Stimulated activated effector memory CD8-positive, alpha-beta T cell treated with anti-CD3 and anti-CD28 coated beads, Interleukin-12 subunit alpha, Interleukin-12 subunit beta, amount 100 ng/mL, for 72 hours (primary cell): Measurements from ENCODE around the gene XRCC5.
"Not testable (repeated sequence)": the region's sequence is repeated elsewhere in the genome, so short reads cannot be mapped to it uniquely, and the experiment has no call there.

ENCODE experiments used
- ATAC-seq: fragments of 150-1000 bp; cut with Tn5 transposase; 2 replicates; pipeline ENCODE4 v1.10.0; 2021
- DNase-seq, 2 donors: peaks; one replicate each; pipeline ENCODE4 v3.0.0; 2021 to 2022; ENCODE audit warnings: low spot score in 2 of 2
- H3K27ac Mint-ChIP-seq: one replicate; pipeline ENCODE4 v1.8.0; 2022; ENCODE audit warnings: mild to moderate bottlenecking, mixed read lengths
- H3K36me3 Mint-ChIP-seq: one replicate; pipeline ENCODE4 v1.8.0; 2022; ENCODE audit warnings: mild to moderate bottlenecking, mixed read lengths
- H3K4me1 Mint-ChIP-seq: one replicate; pipeline ENCODE4 v1.8.0; 2022; ENCODE audit warnings: mixed read lengths
- H3K4me3 Mint-ChIP-seq: one replicate; pipeline ENCODE4 v1.8.0; 2022; ENCODE audit warnings: mild to moderate bottlenecking, mixed read lengths
- H3K9me3 Mint-ChIP-seq: one replicate; pipeline ENCODE4 v1.8.0; 2022; ENCODE audit warnings: mixed read lengths

The XRCC5 gene

GRCh38 chr2:216121255-216121654 lies 12.1 kb downstream of the XRCC5 start:
- peak overlapping the region; percentile 97 for H3K27ac Mint-ChIP-seq
- H3K4me1 Mint-ChIP-seq = peaks cover 56% of the 10 kb centered on the region
- H3K4me3 Mint-ChIP-seq = peak overlapping the region; percentile 98
- no peak for ATAC-seq
- H3K36me3 Mint-ChIP-seq = no peaks in the 10 kb centered on the region
- no peaks in the 10 kb centered on the region for H3K9me3 Mint-ChIP-seq
- no peak for DNase-seq

- H3K4me3 Mint-ChIP-seq = no peak overlapping the region
Measured at GRCh38 chr2:216126943-216127342, 17.8 kb downstream of the XRCC5 start.

GRCh38 chr2:216130346-216130971 lies 21.3 kb downstream of the XRCC5 start:
- Mint-ChIP-seq H3K4me3 (no peak overlapping the region), H3K36me3 (no peaks in the 10 kb centered on the region)

More at GRCh38 chr2:216126943-216127342, 17.8 kb downstream of the XRCC5 start:
- DNase-seq (no peak), ATAC-seq (no peak)
- Mint-ChIP-seq H3K36me3 (no peaks in the 10 kb centered on the region), H3K9me3 (no peaks in the 10 kb centered on the region), H3K4me1 (peaks cover 36% of the 10 kb centered on the region), H3K27ac (peak overlapping the region; percentile 79)

DNA sequence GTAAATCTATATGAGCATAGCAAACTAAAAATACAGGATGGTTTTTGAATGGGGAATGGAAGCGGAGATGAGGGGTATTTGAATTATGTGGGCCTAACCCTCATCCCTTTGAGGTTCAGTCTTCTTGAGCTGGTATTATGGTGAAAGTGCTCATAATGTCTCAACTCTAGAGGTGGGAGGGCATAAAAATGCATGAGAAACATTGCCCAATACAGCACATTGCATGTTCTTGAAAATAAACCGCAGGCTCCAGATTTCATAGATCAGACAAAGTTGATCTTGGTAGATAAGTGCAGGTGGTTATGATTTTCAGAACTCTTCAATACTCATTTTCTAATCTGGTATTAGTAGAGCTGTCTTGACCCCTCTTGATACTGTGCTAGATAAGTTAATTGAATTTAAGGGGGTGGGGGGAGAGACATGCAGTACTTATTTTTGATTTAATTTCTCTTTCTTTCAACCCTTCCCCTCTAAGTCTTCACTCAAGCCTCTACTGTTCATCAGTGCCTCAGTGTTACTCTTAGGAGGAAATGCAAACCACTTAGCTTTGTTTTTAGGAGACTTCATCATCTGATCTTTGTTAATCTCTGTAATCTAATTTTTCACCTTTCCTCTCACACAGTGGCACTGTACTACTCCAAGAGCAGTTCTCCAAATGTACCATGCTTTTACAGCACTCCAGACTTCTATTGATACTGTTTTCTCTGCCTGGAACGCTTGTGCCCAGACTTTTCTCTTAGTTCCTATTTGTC lies 22.2 kb downstream of the XRCC5 start:
- Mint-ChIP-seq H3K9me3 (no peaks in the 10 kb centered on the region), H3K4me3 (no peak overlapping the region), H3K27ac (peak overlapping the region; percentile 82), H3K36me3 (no peaks in the 10 kb centered on the region), H3K4me1 (peaks cover 64% of the 10 kb centered on the region)
- ATAC-seq (no peak), DNase-seq (no peak)

More at GRCh38 chr2:216130346-216130971, 21.3 kb downstream of the XRCC5 start:
- no peaks in the 10 kb centered on the region for H3K9me3 Mint-ChIP-seq
- ATAC-seq (no peak), DNase-seq (no peak)
- peaks cover 55% of the 10 kb centered on the region for H3K4me1 Mint-ChIP-seq
- H3K27ac Mint-ChIP-seq = no peak overlapping the region

DNA sequence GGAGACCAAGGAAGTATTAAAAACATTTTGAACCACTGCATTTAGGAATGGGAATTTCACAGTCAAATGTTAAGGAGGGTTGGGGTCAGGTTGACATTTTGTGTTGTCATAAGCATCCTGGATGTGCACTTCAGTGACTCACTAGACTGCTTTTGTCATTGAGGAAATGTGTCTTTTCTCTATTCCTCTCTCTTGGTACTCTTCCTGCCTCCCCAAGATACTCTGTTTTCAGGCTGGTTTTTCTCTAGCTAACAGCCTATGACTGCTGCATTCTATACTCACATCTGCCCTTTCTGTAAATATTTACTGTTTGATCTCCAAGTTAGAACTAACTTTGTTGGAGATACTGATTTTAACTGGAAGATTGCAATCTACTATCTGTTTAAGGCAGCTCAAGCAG lies 23.4 kb downstream of the XRCC5 start:
- H3K4me1 Mint-ChIP-seq = peaks cover 59% of the 10 kb centered on the region
- no peaks in the 10 kb centered on the region for H3K9me3 Mint-ChIP-seq
- ATAC-seq (peak; percentile 59), DNase-seq (no peak)
- peak overlapping the region; percentile 82 for H3K27ac Mint-ChIP-seq
- no peaks in the 10 kb centered on the region for H3K36me3 Mint-ChIP-seq
- no peak overlapping the region for H3K4me3 Mint-ChIP-seq

DNA sequence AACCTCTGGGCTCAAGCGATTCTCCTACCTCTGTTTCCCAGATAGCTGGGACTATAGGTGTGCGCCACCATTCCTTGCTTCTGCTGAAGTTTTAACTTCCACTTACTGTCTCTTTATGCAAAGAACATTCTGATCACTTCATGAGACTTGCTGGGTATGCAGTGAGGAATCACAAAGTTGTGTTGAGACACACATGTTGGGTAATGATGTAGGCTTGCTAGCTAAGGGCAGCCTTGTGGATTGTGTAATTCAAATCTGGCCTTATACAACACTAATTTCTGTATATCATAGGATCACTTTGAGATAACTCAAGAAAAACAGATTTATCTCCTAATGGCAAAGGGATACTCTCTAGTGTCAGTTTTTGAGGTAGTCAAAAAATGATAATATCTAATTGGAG lies 24.2 kb downstream of the XRCC5 start:
- H3K4me1 Mint-ChIP-seq = peaks cover 52% of the 10 kb centered on the region
- peak overlapping the region; percentile 90 for H3K27ac Mint-ChIP-seq
- ATAC-seq (no peak), DNase-seq (no peak)
- no peaks in the 10 kb centered on the region for H3K9me3 Mint-ChIP-seq
- no peak overlapping the region for H3K4me3 Mint-ChIP-seq
- no peaks in the 10 kb centered on the region for H3K36me3 Mint-ChIP-seq

DNA sequence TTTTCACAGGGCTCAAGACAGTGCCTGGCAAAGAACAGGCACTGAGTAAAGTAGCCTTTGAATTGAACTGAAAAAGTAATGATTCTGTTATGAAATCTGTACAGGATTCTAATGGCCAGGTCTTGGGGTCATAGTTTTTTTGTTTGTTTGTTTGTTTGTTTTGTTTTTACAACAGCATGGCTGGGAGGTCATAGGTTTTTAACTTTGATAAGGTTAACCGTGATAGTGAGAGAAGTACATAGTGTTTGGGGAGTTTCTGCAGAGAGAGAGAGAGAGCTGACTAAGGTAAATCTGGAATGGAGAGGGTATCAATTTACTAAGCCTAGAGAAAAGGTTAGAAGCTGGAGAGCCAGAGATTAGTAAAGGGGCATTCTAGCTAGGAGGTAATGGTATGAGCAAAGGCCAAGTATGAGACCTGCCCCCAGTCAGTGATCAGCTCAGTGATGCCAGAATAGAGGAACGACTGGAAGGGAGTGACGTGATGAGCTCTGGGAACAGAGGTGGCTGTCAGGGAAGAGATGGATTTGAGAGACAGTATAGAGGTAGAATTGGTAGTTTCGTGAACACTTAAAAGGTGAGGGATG lies 25.9 kb downstream of the XRCC5 start:
- Mint-ChIP-seq H3K4me3 (peak overlapping the region; percentile 3), H3K9me3 (no peaks in the 10 kb centered on the region), H3K4me1 (peaks cover 48% of the 10 kb centered on the region), H3K36me3 (no peaks in the 10 kb centered on the region), H3K27ac (peak overlapping the region; percentile 90)
- peak; percentile 83 for ATAC-seq
- DNase-seq = no peak

DNA sequence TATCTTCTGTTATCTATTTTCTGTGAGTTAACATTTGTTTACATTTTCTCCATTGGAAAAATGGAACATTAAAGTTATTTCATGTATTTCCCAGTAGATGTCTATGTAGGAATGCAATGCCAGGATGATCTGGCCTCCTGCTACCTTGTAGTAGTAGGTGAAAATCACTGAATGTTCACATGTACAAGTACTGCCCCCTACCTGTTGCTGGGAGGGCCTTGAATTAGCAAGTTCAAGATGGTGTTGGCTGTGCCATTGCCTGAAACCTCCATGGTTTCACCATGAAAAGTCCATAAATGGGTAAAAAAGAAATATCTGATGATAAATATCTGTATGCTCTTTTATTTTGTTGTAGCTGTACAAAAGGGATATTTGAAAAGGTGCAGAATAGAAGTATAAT lies 30.7 kb downstream of the XRCC5 start:
- DNase-seq (no peak), ATAC-seq (peak; percentile 61)
- no peak overlapping the region for H3K4me3 Mint-ChIP-seq
- H3K4me1 Mint-ChIP-seq = peaks cover 32% of the 10 kb centered on the region
- H3K27ac Mint-ChIP-seq = peak overlapping the region; percentile 62
- no peaks in the 10 kb centered on the region for H3K36me3 Mint-ChIP-seq
- H3K9me3 Mint-ChIP-seq = no peaks in the 10 kb centered on the region

DNA sequence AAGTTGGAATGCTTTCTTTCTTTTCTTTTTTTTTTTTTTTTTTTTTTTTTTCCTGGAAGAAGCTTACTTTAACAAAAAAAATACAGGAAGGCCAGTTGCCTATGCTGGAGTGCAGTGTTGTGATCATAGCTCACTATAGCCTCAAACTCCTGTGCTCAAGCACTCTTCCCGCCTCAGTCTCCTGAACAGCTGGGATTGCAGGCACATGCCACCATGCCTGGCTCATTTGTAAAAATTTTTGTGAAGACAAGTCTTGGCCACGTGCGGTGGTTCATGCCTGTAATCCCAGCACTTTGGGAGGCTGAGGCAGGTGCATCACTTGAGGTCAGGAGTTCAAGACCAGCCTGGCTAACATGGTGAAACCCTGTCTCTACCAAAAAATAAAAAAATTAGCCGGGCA lies 32.4 kb downstream of the XRCC5 start:
- not testable (repeated sequence) for DNase-seq, H3K27ac Mint-ChIP-seq, H3K36me3 Mint-ChIP-seq, H3K9me3 Mint-ChIP-seq, ATAC-seq, H3K4me3 Mint-ChIP-seq
- peaks cover 17% of the 10 kb centered on the region for H3K4me1 Mint-ChIP-seq

GRCh38 chr2:216142540-216142939 lies 33.4 kb downstream of the XRCC5 start:
- Mint-ChIP-seq H3K4me1 (peaks cover 24% of the 10 kb centered on the region), H3K4me3 (no peak overlapping the region), H3K27ac (peak overlapping the region; percentile 13), H3K36me3 (no peaks in the 10 kb centered on the region), H3K9me3 (no peaks in the 10 kb centered on the region)
- ATAC-seq (peak; percentile 98), DNase-seq (no peak)

GRCh38 chr2:216144372-216144771 lies 35.2 kb downstream of the XRCC5 start:
- no peaks in the 10 kb centered on the region for H3K36me3 Mint-ChIP-seq
- no peak overlapping the region for H3K27ac Mint-ChIP-seq
- no peak for ATAC-seq
- H3K9me3 Mint-ChIP-seq = no peaks in the 10 kb centered on the region
- H3K4me3 Mint-ChIP-seq = no peak overlapping the region
- peaks cover 22% of the 10 kb centered on the region for H3K4me1 Mint-ChIP-seq
- DNase-seq = no peak

DNA sequence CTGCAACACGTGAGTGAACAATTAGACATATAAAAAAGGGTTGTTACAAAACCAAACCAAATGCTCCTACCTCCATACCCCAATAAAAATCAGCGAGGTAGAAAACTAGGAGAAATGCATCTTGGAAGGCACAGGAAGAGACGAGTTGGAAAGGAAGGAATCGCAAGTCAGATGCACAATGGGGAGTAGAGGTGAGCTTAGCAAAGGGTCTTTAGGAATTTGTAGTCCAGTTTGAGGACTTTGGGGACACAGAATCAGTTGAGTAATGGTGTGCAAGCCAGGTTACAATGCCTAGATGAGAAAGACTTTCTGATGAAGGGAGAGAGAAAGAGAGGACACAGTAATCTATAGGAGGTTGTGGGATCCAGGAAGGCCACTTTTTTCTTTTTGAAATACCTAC lies 35.7 kb downstream of the XRCC5 start:
- no peaks in the 10 kb centered on the region for H3K9me3 Mint-ChIP-seq

GRCh38 chr2:216146573-216146972 lies 37.4 kb downstream of the XRCC5 start:
- Mint-ChIP-seq H3K27ac (peak overlapping the region; percentile 58), H3K9me3 (no peaks in the 10 kb centered on the region), H3K4me3 (no peak overlapping the region), H3K36me3 (no peaks in the 10 kb centered on the region), H3K4me1 (peaks cover 30% of the 10 kb centered on the region)
- no peak for ATAC-seq
- DNase-seq = no peak

More for the DNA sequence above, 35.7 kb downstream of the XRCC5 start:
- no peak overlapping the region for H3K4me3 Mint-ChIP-seq
- no peaks in the 10 kb centered on the region for H3K36me3 Mint-ChIP-seq
- H3K27ac Mint-ChIP-seq = no peak overlapping the region
- H3K4me1 Mint-ChIP-seq = peaks cover 26% of the 10 kb centered on the region
- ATAC-seq (no peak), DNase-seq (no peak)

DNA sequence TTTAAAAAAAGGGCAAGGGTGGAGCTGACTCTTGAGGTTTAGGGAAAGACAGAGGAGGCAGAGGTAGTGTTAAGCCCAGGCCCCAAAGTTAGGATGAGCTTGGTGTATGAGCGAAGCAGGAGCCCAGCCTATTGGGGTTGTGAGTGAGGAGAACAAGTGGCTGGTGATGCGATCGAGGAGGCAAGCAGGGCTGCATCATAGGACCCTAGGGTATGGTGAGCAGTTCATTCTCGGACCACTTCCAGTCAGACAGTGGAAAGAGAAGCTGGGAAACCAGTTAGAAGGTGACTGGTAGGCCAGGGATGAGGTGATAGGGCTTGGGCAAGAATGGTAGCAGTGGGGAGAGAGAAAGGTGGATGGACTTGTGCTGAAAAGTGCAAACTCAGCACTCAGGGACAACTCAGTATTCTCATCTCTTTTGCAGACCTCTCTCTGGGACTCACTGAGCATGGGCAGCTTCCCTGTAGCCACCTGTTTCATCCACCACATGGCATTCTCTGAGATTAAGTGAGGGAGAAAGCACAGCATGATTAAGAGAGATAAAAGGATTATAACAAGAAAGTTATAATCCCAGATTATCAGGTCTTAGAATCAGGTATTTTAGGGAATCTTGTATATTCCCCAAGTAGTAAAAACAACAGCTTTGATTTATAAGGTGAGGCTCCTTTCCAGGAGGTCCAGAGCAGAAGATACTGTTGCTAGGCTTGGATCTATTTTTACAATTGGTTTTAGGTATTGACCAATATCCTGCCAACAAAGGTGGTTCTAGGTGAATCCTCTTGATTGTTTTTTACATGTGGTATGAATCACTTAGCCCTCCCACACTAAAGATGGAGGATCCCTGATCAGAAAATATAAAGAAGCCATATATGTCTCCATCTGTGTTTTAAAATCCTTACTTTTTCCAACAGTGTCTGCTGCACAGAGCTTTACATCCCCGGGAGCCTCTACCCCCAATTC lies 38.3 kb downstream of the XRCC5 start:
- DNase-seq = no peak
- Mint-ChIP-seq H3K4me1 (peaks cover 35% of the 10 kb centered on the region), H3K4me3 (no peak overlapping the region), H3K9me3 (no peaks in the 10 kb centered on the region), H3K36me3 (no peaks in the 10 kb centered on the region), H3K27ac (peak overlapping the region; percentile 58)
- peak; percentile 60 for ATAC-seq

DNA sequence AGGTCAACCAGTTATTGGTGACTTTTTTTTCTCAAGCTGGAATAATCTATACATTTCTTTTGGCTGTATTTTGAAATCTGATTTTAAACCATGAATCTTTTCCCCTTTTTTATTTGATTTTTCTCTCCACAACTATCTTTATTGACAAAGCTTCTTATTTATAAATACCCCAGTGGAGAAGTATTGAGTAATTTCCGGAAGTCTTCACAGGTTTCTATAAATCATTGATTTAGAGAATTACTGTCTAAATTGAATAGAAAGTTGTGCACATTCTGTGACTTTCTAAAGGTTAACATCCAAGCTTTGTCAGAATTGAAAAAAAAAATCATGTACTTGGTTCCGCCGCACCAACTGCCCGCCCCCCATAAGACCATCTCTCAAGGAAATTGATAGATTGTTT lies 39.8 kb downstream of the XRCC5 start:
- H3K36me3 Mint-ChIP-seq = no peaks in the 10 kb centered on the region
- ATAC-seq = no peak
- no peak overlapping the region for H3K4me3 Mint-ChIP-seq
- H3K27ac Mint-ChIP-seq = peak overlapping the region; percentile 76
- no peaks in the 10 kb centered on the region for H3K9me3 Mint-ChIP-seq
- peaks cover 34% of the 10 kb centered on the region for H3K4me1 Mint-ChIP-seq
- no peak for DNase-seq
